ENCODE data around the gene CAPRIN1. TPM values are rescaled to one million over a fixed set of nuclear protein-coding genes. Genes with fewer than 3 reads are reported as not detected.

CAPRIN1 gene
- total RNA-seq, 1 experiment from 2014 or later = 301 TPM

DNA sequence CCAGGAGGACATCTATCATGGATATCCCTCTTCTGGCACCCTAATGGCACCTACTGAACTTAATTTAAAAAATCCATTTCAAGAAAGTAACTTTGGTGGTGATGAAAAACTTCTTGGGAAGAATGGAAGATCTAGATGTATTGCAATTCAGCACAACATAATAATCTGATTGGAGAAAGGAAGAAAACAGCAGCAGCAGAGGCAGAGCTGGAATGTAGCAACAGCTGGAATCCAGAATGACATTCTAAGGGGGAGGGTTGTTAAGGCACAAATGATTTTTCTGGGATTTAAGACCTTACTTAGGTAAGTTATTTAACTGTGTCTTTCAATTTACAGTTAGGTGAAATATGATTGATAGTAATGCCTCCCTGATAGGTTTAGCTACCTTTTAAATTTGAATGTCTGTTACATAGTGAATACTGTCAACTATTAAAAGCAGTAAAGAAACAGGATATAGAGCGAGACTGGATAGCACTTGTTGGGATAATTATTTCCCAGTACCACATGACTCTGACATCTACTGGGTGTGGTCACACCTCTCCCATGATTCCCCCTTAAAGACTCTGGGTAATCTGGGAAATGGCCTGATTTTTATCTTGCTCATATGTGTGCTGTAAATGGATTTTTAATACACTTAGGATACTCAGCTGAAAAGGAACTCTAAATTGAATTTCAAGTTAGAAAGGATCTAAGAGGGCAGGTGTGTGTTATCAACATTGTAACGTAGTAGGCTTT, 11.7 kb downstream of the CAPRIN1 start:
- H3K27ac ChIP-seq (ENCODE audit: insufficient read length, low read depth, low read length) = no peak overlapping the region
- H4K5ac ChIP-seq (ENCODE audit: insufficient read length, low read depth, low read length) = no peak overlapping the region
- H3K4me1 ChIP-seq (ENCODE audit: insufficient read depth, low read length) = no peaks in the 10 kb centered on the region
- TF ChIP-seq CTCF (conservative IDR thresholded peaks at IDR 0.05) = no peak
- DNase-seq = no peak
- H3K79me1 ChIP-seq (ENCODE audit: insufficient read depth, low read depth, low read length, poor library complexity, severe bottlenecking) = no peaks in the 10 kb centered on the region
- no peaks in the 10 kb centered on the region for H3K23me2 ChIP-seq (ENCODE audit: insufficient read length, low read depth, low read length, poor library complexity, severe bottlenecking)
- H3K4ac ChIP-seq (ENCODE audit: low read depth, low read length) = no peak overlapping the region
- H3K18ac ChIP-seq (ENCODE audit: insufficient read length, low read depth, low read length) = no peak overlapping the region
- H3K27me3 Mint-ChIP-seq (ENCODE audit: low read depth) = no peaks in the 10 kb centered on the region; the same call in 1 of the 2 replicates
- H3K23ac ChIP-seq (ENCODE audit: insufficient read length, low read depth, low read length) = no peak overlapping the region
- H3K9me3 ChIP-seq (ENCODE audit: control insufficient read depth, low read depth, low read length) = no peaks in the 10 kb centered on the region
- no CpG with 5 or more reads among the region's 2 CpGs for WGBS (ENCODE audit: extremely low coverage, insufficient read length, low lambda C conversion rate)
- H2BK120ac ChIP-seq (ENCODE audit: low read depth, low read length, poor library complexity, severe bottlenecking) = no peak overlapping the region
- H4K8ac ChIP-seq (replicated peaks; ENCODE audit: insufficient read length, low read depth, low read length) = no peak overlapping the region
- no peak overlapping the region for H3K9ac ChIP-seq (ENCODE audit: extremely low read depth, insufficient read length, low read length)
- no peak overlapping the region for H2BK12ac ChIP-seq (ENCODE audit: insufficient read length, low read depth, low read length)
- no peaks in the 10 kb centered on the region for H4K20me1 ChIP-seq (ENCODE audit: control insufficient read depth, insufficient read depth, insufficient read length)
- H4K91ac ChIP-seq (ENCODE audit: insufficient read length, low read depth, low read length) = no peak overlapping the region
- H2AFZ ChIP-seq (ENCODE audit: low read length) = no peak overlapping the region
- no peak overlapping the region for H2AK5ac ChIP-seq (ENCODE audit: insufficient read length, low read length)
- H3K27me3 ChIP-seq (ENCODE audit: insufficient read depth, low read length) = no peaks in the 10 kb centered on the region
- H2BK15ac ChIP-seq (ENCODE audit: low read depth, low read length) = no peak overlapping the region
- H2BK5ac ChIP-seq (ENCODE audit: insufficient read length, low read length) = no peak overlapping the region
- no peak overlapping the region for H3K56ac ChIP-seq (ENCODE audit: insufficient read length, low read depth, low read length)
- H3K9me3 Mint-ChIP-seq = no peaks in the 10 kb centered on the region
- no peak overlapping the region for H2BK20ac ChIP-seq (ENCODE audit: low read depth, low read length, poor library complexity, severe bottlenecking)
- no peak overlapping the region for H3K4me2 ChIP-seq (ENCODE audit: insufficient read depth, insufficient read length, low read length)
- no peak overlapping the region for H3K4me3 Mint-ChIP-seq
- peaks cover 81% of the 10 kb centered on the region for H3K79me2 ChIP-seq (ENCODE audit: insufficient read depth, low read length)
- no peak overlapping the region for H3T11ph ChIP-seq (ENCODE audit: low read length)
- no peak overlapping the region; a peak in 2 of 7 replicates for H3K27ac Mint-ChIP-seq
- no peak overlapping the region for H3K14ac ChIP-seq (ENCODE audit: insufficient read depth, low read length)
- peaks cover 26 to 57% (median 57%) of the 10 kb centered on the region in 3 experiments for H3K36me3 Mint-ChIP-seq (ENCODE audit: insufficient read depth in 1 of 3, low read depth in 3 of 3)
- peaks cover 6 to 24% of the 10 kb centered on the region in 2 experiments for H3K4me1 Mint-ChIP-seq
